Psoas muscle (tissue), 8 donors: ENCODE results near the gene GRIA3. TPM values are rescaled to one million over a fixed set of nuclear protein-coding genes. Genes with fewer than 3 reads are reported as not detected.

Experiments
- ATAC-seq, 4 donors: fragments of 200-7000 bp; cut with Tn5 transposase; one replicate each; pipeline ENCODE4 v1.9.1; 2020; ENCODE audit warnings: moderate library complexity in 3 of 4, mild to moderate bottlenecking in 2 of 4
- DNase-seq, 2 donors: peaks; one replicate each; pipeline ENCODE4 v3.0.0-alpha.2; 2020
- H3K27ac ChIP-seq: fragments of 200-600 bp; one replicate; pipeline ENCODE4 v1.8.0; 2022
- H3K27me3 ChIP-seq, 3 donors: fragments of 200-600 bp in 1 of 3; one replicate each; pipeline versions ENCODE4 v1.6.1 to v1.8.0; 2013 to 2022; ENCODE audit warnings: low read length in 2 of 3, mild to moderate bottlenecking in 2 of 3, moderate library complexity in 1 of 3; ENCODE audit not compliant: insufficient read depth in 3 of 3
- H3K36me3 ChIP-seq, 2 donors: fragments of 200-600 bp in 1 of 2; one replicate each; pipeline versions ENCODE4 v1.6.1 to v1.8.0; 2013 to 2022; ENCODE audit warnings: low read depth in 1 of 2, mild to moderate bottlenecking in 1 of 2, moderate library complexity in 1 of 2; ENCODE audit not compliant: insufficient read depth in 1 of 2
- H3K4me1 ChIP-seq: fragments of 200-600 bp; one replicate; pipeline ENCODE4 v1.8.0; 2022
- H3K4me3 ChIP-seq: fragments of 200-600 bp; one replicate; pipeline ENCODE4 v1.8.0; 2022; ENCODE audit warnings: mild to moderate bottlenecking
- H3K9me3 ChIP-seq: fragments of 200-600 bp; one replicate; pipeline ENCODE4 v1.8.0; 2022
- CTCF ChIP-seq: fragments of 200-600 bp; IDR thresholded peaks from one replicate; pipeline ENCODE4 v1.8.0; 2022; ENCODE audit warnings: antibody characterized with exemption
- WGBS, 3 donors: extraction: QIAGEN DNeasy Blood & Tissue Kit; methylation state at CpG; one replicate each; pipeline versions ENCODE4 v1.1.6 to v1.1.7; 2013; 5-methylcytosine and 5-hydroxymethylcytosine counted together
- intact Hi-C, 2 donors: fragments of 100-400 bp; cut with DNase I; formaldehyde crosslinking; loops; one replicate each; pipeline versions ENCODE4 v1.11.0 to v1.14.2; 2022
- polyA plus RNA-seq, 3 donors: library from polyadenylated mRNA; stranded (reverse); fragments of 200-250 nt; gene quantifications; one replicate each; pipeline ENCODE4 v1.2.3, GENCODE V29; 2013
- total RNA-seq, 4 donors: library from RNA; stranded (reverse); fragmentation: NEBNext Ultra II Directional in 2 of 4; extraction: Animal tissue kit (Norgen Biotek cat#: 25700) in 2 of 4; gene quantifications; one replicate each; pipeline versions ENCODE4 v1.2.1 to v1.2.4, GENCODE V29; 2021 to 2023
- donor health status: healthy with polysubstance abuse.
- donor health status: DM: no; HTN: no; CAD: no; lungs with moderate emphysema.
- donor health status: Bipolar disorder and iron deficiency.
- donor health status: healthy.
- donor health status: DM: yes; HTN: yes; CAD: no.
- donor health status: DM: no; HTN: no; CAD: no.
- donor health status: DM: no; HTN: no; CAD: no.
- donor health status: DM: yes; HTN: yes; CAD: no.

GRIA3 gene
- total and polyA plus RNA-seq, 7 donors, result 0.03 to 0.32 (median 0.21) TPM; not detected in 1

- H3K36me3 ChIP-seq, result no peaks in the 10 kb centered on the region
- TF ChIP-seq CTCF, result no peak
- DNase-seq (no peak), ATAC-seq (no peak)
- intact Hi-C loops, result no loop called here
- H3K9me3 ChIP-seq, result no peaks in the 10 kb centered on the region
- H3K27me3 ChIP-seq, result no peaks in the 10 kb centered on the region
- H3K4me1 ChIP-seq, result no peaks in the 10 kb centered on the region
- H3K27ac ChIP-seq, result no peak overlapping the region
- no peak overlapping the region for H3K4me3 ChIP-seq
These were observed 129.4 kb downstream of the GRIA3 start for GRCh38 chrX:123313486-123313885.

GRCh38 chrX:123320622-123321021 is 136.5 kb downstream of the GRIA3 start:
- Histone ChIP-seq H3K9me3 (no peaks in the 10 kb centered on the region), H3K4me3 (no peak overlapping the region), H3K27ac (no peak overlapping the region), H3K27me3 (no peaks in the 10 kb centered on the region), H3K4me1 (no peaks in the 10 kb centered on the region), H3K36me3 (no peaks in the 10 kb centered on the region)
- intact Hi-C loops, result no loop called here
- DNase-seq (no peak), ATAC-seq (no peak)
- 73 to 90% (median 86%) methylated on average over 3 to 4 of the region's 4 CpGs for WGBS, 3 donors
- TF ChIP-seq CTCF, result no peak

- H3K9me3 ChIP-seq, result no peaks in the 10 kb centered on the region
- no peaks in the 10 kb centered on the region for H3K36me3 ChIP-seq
- H3K4me1 ChIP-seq, result no peaks in the 10 kb centered on the region
- no peak for DNase-seq
- H3K4me3 ChIP-seq, result no peak overlapping the region
- no peaks in the 10 kb centered on the region for H3K27me3 ChIP-seq
- ATAC-seq, result no peak
- intact Hi-C loops, result no loop called here
- no peak overlapping the region for H3K27ac ChIP-seq
- no peak for TF ChIP-seq CTCF
- 42 to 48% (median 44%) methylated on average over 3 of the region's 3 CpGs for WGBS, 3 donors
These were observed 138.5 kb downstream of the GRIA3 start for GRCh38 chrX:123322536-123322935.

- no peaks in the 10 kb centered on the region for H3K27me3 ChIP-seq
- no peak for DNase-seq
- intact Hi-C loops, result no loop called here
- no peaks in the 10 kb centered on the region for H3K9me3 ChIP-seq
- no peaks in the 10 kb centered on the region for H3K4me1 ChIP-seq
- H3K36me3 ChIP-seq, result no peaks in the 10 kb centered on the region
- no peak overlapping the region for H3K4me3 ChIP-seq
- no peak for TF ChIP-seq CTCF
- ATAC-seq, result no peak
- H3K27ac ChIP-seq, result no peak overlapping the region
- WGBS, 3 donors, result 57 to 85% (median 80%) methylated on average over 5 of the region's 5 CpGs
These were observed 140.5 kb downstream of the GRIA3 start for GRCh38 chrX:123324625-123325024.

GRCh38 chrX:123330229-123330942 is 146.3 kb downstream of the GRIA3 start:
- Histone ChIP-seq H3K27ac (no peak overlapping the region), H3K27me3 (no peaks in the 10 kb centered on the region), H3K4me1 (no peaks in the 10 kb centered on the region), H3K4me3 (no peak overlapping the region), H3K9me3 (no peaks in the 10 kb centered on the region), H3K36me3 (no peaks in the 10 kb centered on the region)
- DNase-seq (no peak), ATAC-seq (no peak)
- intact Hi-C loops, result no loop called here
- no peak for TF ChIP-seq CTCF
